SK-N-SH (cell line): Measurements from ENCODE around the gene WDR62. TPM values are rescaled to one million over a fixed set of nuclear protein-coding genes. Genes with fewer than 3 reads are reported as not detected.

Experiments
- CTCF ChIA-PET: fragments of 300-600, 350-600 bp; formaldehyde crosslinking; extraction: SDS; loops from one replicate; lab custom pipeline; 2021; lab: Yijun Ruan, JAX
- POLR2A ChIA-PET: fragments of 350-600 bp; sonication (Branson Sonifier 250); formaldehyde crosslinking; extraction: SDS; loops from one replicate; lab custom pipeline; 2020; ENCODE audit warnings: antibody characterized with exemption, inconsistent platforms; lab: Yijun Ruan, JAX
- DNase-seq: peaks from one replicate; pipeline ENCODE4 v3.0.0; 2012
- H2AFZ ChIP-seq: fragments of 200-600 bp; sonication (generic); 2 replicates; pipeline ENCODE4 v1.8.1; 2016; ENCODE audit warnings: antibody characterized with exemption, mild to moderate bottlenecking, low read depth
- H3F3A ChIP-seq: fragments of 200-600 bp; sonication (generic); replicated peaks from 2 replicates; pipeline ENCODE3; 2016; ENCODE audit warnings: antibody characterized with exemption, mild to moderate bottlenecking; ENCODE audit not compliant: insufficient read depth
- H3K27ac ChIP-seq, 2 experiments: fragments of 200-500 bp in 1 of 2; fragments of 200-600 bp in 1 of 2; sonication (Bioruptor generic) in 1 of 2; sonication (generic), shearing (Covaris generic) in 1 of 2; 2 replicates each; pipeline versions ENCODE4 v1.5.1 to v1.6.1; 2014 to 2016; ENCODE audit warnings: low read depth in 2 of 2, inconsistent platforms in 1 of 2, low read length in 1 of 2, mild to moderate bottlenecking in 1 of 2, mixed read lengths in 1 of 2
- H3K27me3 ChIP-seq: fragments of 200-600 bp; sonication (generic), shearing (Covaris generic); 2 replicates; pipeline ENCODE4 v1.6.1; 2016; ENCODE audit warnings: mixed run types; ENCODE audit not compliant: insufficient read depth
- H3K36me3 ChIP-seq, 2 experiments: fragments of 200-500 bp in 1 of 2; fragments of 200-600 bp in 1 of 2; sonication (Bioruptor generic) in 1 of 2; sonication (generic) in 1 of 2; replicated peaks in 1 of 2; 2 replicates each; pipeline versions ENCODE3 to v1.5.1; 2014 to 2016; ENCODE audit warnings: low read length in 1 of 2, mild to moderate bottlenecking in 1 of 2; ENCODE audit not compliant: insufficient read depth in 2 of 2, control insufficient read depth in 1 of 2
- H3K4me1 ChIP-seq, 2 experiments: fragments of 200-500 bp in 1 of 2; fragments of 200-600 bp in 1 of 2; sonication (Bioruptor generic) in 1 of 2; sonication (generic), shearing (Covaris generic) in 1 of 2; 2 replicates each; pipeline versions ENCODE4 v1.5.1 to v1.6.1; 2014 to 2016; ENCODE audit warnings: low read depth in 1 of 2, low read length in 1 of 2, mixed run types in 1 of 2; ENCODE audit not compliant: insufficient read depth in 2 of 2, control insufficient read depth in 1 of 2
- H3K4me2 ChIP-seq: fragments of 200-600 bp; sonication (generic), shearing (Covaris generic); 2 replicates; pipeline ENCODE4 v1.6.1; 2017; ENCODE audit warnings: mixed run types
- H3K4me3 ChIP-seq, 2 experiments: fragments of 200-500 bp in 1 of 2; fragments of 200-600 bp in 1 of 2; sonication (Bioruptor generic) in 1 of 2; sonication (generic), shearing (Covaris generic) in 1 of 2; 2 replicates each; pipeline versions ENCODE4 v1.5.1 to v1.8.1; 2014 to 2016; ENCODE audit warnings: low read depth in 2 of 2, inconsistent platforms in 1 of 2, low read length in 1 of 2, mild to moderate bottlenecking in 1 of 2, mixed read lengths in 1 of 2, moderate library complexity in 1 of 2
- H3K79me2 ChIP-seq: fragments of 200-600 bp; sonication (generic); 2 replicates; pipeline ENCODE4 v1.8.1; 2017; ENCODE audit warnings: mild to moderate bottlenecking; ENCODE audit not compliant: insufficient read depth
- H3K9ac ChIP-seq: fragments of 200-600 bp; sonication (generic); 2 replicates; pipeline ENCODE4 v1.6.1; 2017; ENCODE audit warnings: mixed run types
- H3K9me2 ChIP-seq: fragments of 200-600 bp; sonication (generic); 2 replicates; pipeline ENCODE4 v1.6.1; 2017; ENCODE audit warnings: mixed run types
- H3K9me3 ChIP-seq: fragments of 200-600 bp; sonication (generic); 2 replicates; pipeline ENCODE4 v1.6.1; 2017; ENCODE audit warnings: mixed run types, mild to moderate bottlenecking, moderate library complexity
- H4K20me1 ChIP-seq: fragments of 200-600 bp; sonication (generic); 2 replicates; pipeline ENCODE4 v1.6.1; 2017; ENCODE audit warnings: mild to moderate bottlenecking, mixed run types; ENCODE audit not compliant: insufficient read depth
- CTCF ChIP-seq: fragments of 200-600 bp; sonication (generic); IDR thresholded peaks from 2 replicates; pipeline ENCODE4 v1.6.1; 2017; ENCODE audit warnings: antibody characterized with exemption, mild to moderate bottlenecking, moderate library complexity
- ELF1 ChIP-seq: IDR thresholded peaks from 2 replicates; pipeline ENCODE4 v1.4.0; 2012
- EP300 ChIP-seq, 2 experiments: IDR thresholded peaks; 2 replicates each; pipeline versions ENCODE4 v1.4.0 to v1.6.1; 2012; ENCODE audit warnings: borderline replicate concordance in 1 of 2, low read depth in 1 of 2, low read length in 1 of 2
- FOXJ3 ChIP-seq: sonication (generic); formaldehyde crosslinking; IDR thresholded peaks from 2 replicates; pipeline ENCODE4 v1.5.1; 2020; ENCODE audit warnings: mild to moderate bottlenecking, missing genetic modification reagents
- FOXM1 ChIP-seq: IDR thresholded peaks from 2 replicates; pipeline ENCODE4 v1.4.0; 2012; ENCODE audit warnings: low read depth, mild to moderate bottlenecking
- GABPA ChIP-seq: IDR thresholded peaks from 2 replicates; pipeline ENCODE4 v1.4.0; 2012; ENCODE audit warnings: low read depth, mild to moderate bottlenecking
- GATA2 ChIP-seq: sonication (generic); formaldehyde crosslinking; IDR thresholded peaks from 2 replicates; pipeline ENCODE4 v1.5.0; 2020; ENCODE audit warnings: mild to moderate bottlenecking, missing genetic modification reagents
- NRF1 ChIP-seq: IDR thresholded peaks from 2 replicates; pipeline ENCODE4 v1.6.1; 2012; ENCODE audit warnings: low read depth, mild to moderate bottlenecking, low read length
- RAD21 ChIP-seq: IDR thresholded peaks from 2 replicates; pipeline ENCODE4 v1.6.1; 2012; ENCODE audit warnings: mild to moderate bottlenecking, low read length
- RCOR1 ChIP-seq: fragments of 150-350 bp; IDR thresholded peaks from 2 replicates; pipeline ENCODE4 v1.6.1; 2017; ENCODE audit warnings: antibody characterized with exemption, low read length
- REST ChIP-seq: IDR thresholded peaks from 2 replicates; pipeline ENCODE4 v1.6.1; 2012; ENCODE audit warnings: mild to moderate bottlenecking, low read depth, low read length, moderate library complexity
- SIN3A ChIP-seq: IDR thresholded peaks from 2 replicates; pipeline ENCODE4 v1.6.1; 2012; ENCODE audit warnings: low read depth, mild to moderate bottlenecking, low read length, moderate library complexity, borderline replicate concordance
- USF1 ChIP-seq: IDR thresholded peaks from 2 replicates; pipeline ENCODE4 v1.4.0; 2012; ENCODE audit warnings: low read depth, borderline replicate concordance
- USF2 ChIP-seq: fragments of 150-350 bp; IDR thresholded peaks from 2 replicates; pipeline ENCODE4 v1.6.1; 2017; ENCODE audit warnings: antibody characterized with exemption, low read length, low read depth, borderline replicate concordance
- WGBS: methylation state at CpG from one replicate; pipeline ENCODE4 v1.1.6; 2017; ENCODE audit warnings: low lambda C conversion rate; 5-methylcytosine and 5-hydroxymethylcytosine counted together
- polyA plus RNA-seq, 3 experiments: library from polyadenylated mRNA; depleted of rRNA; stranded (reverse); fragments of >200 nt; gene quantifications; 2 replicates each; pipeline ENCODE4 v1.2.3, GENCODE V29; 2012

Gene WDR62
- polyA plus RNA-seq, 1 of the 3 experiments (the other 2 are of a cell fraction), result 5.3 TPM

- H3F3A ChIP-seq, result no peaks in the 10 kb centered on the region
- H3K36me3 ChIP-seq, result peaks cover 6 to 14% of the 10 kb centered on the region in 2 experiments
- H3K4me2 ChIP-seq, result no peak overlapping the region
- H3K9me2 ChIP-seq, result no peaks in the 10 kb centered on the region
- H3K27me3 ChIP-seq, result no peaks in the 10 kb centered on the region
- no peaks in the 10 kb centered on the region for H3K9me3 ChIP-seq
- ChIA-PET CTCF (no interaction called here), POLR2A (no interaction called here)
- no peaks in the 10 kb centered on the region for H3K4me1 ChIP-seq
- H4K20me1 ChIP-seq, result no peaks in the 10 kb centered on the region
- H3K4me3 ChIP-seq, result no peak overlapping the region
- H3K27ac ChIP-seq, result no peak overlapping the region
- DNase-seq, result no peak
- no peaks in the 10 kb centered on the region for H3K79me2 ChIP-seq
- no peak overlapping the region for H2AFZ ChIP-seq
- no peak for TF ChIP-seq EP300 (IDR thresholded peaks at IDR 0.05; ENCODE audit: borderline replicate concordance in 1 of 2, low read depth in 1 of 2, low read length in 1 of 2)
- TF ChIP-seq USF2, result no peak
- TF ChIP-seq USF1, result no peak
- no peak for TF ChIP-seq GATA2
- no peak for TF ChIP-seq RCOR1
- TF ChIP-seq GABPA, result no peak
- no peak for TF ChIP-seq FOXJ3 (CRISPR knock-in tag)
- TF ChIP-seq CTCF, result no peak
- TF ChIP-seq, all 33 proteins: peak for 0
- H3K9ac ChIP-seq, result no peak overlapping the region
- WGBS, result 97% methylated on average over 5 of the region's 5 CpGs
Observed at GRCh38 chr19:36106991-36107390, 52.3 kb downstream of the WDR62 start.

GRCh38 chr19:36108684-36109083, 54.0 kb downstream of the WDR62 start:
- H2AFZ ChIP-seq, result no peak overlapping the region
- no peak overlapping the region for H3K9ac ChIP-seq
- ChIA-PET POLR2A (no interaction called here), CTCF (no interaction called here)
- WGBS, result 91% methylated on average over 3 of the region's 3 CpGs
- H3K27me3 ChIP-seq, result no peaks in the 10 kb centered on the region
- H3K4me2 ChIP-seq, result no peak overlapping the region
- H3K79me2 ChIP-seq, result peaks cover 5% of the 10 kb centered on the region; the same call in 1 of the 2 replicates
- H3F3A ChIP-seq, result no peaks in the 10 kb centered on the region
- peaks cover 0 to 7% of the 10 kb centered on the region in 2 experiments; a peak in 1 of 4 replicates for H3K4me1 ChIP-seq
- no peak for TF ChIP-seq GABPA
- TF ChIP-seq USF1, result no peak
- no peak for TF ChIP-seq FOXM1
- no peak for TF ChIP-seq RAD21
- no peak for TF ChIP-seq REST
- TF ChIP-seq ELF1, result no peak
- no peak for TF ChIP-seq NRF1
- TF ChIP-seq CTCF, result no peak
- no peak for TF ChIP-seq SIN3A
- no peaks in the 10 kb centered on the region for H3K9me3 ChIP-seq
- H3K36me3 ChIP-seq, result peaks cover 9 to 24% of the 10 kb centered on the region in 2 experiments
- no peak overlapping the region for H3K4me3 ChIP-seq
- H3K27ac ChIP-seq, result no peak overlapping the region
- no peaks in the 10 kb centered on the region for H4K20me1 ChIP-seq
- H3K9me2 ChIP-seq, result no peaks in the 10 kb centered on the region
- no peak for DNase-seq
